Keratinocyte (primary cell): Measurements from ENCODE around the gene TEX13B.

ENCODE experiments used
- EZH2 ChIP-seq: IDR thresholded peaks from one replicate; pipeline ENCODE4 v1.6.1; 2012; ENCODE audit warnings: inconsistent platforms, mild to moderate bottlenecking, low read length, moderate library complexity
- TF ChIP-seq, protein P1 (sequence below), 3 experiments: IDR thresholded peaks in 1 of 3; conservative IDR thresholded peaks in 1 of 3; optimal IDR thresholded peaks in 1 of 3; 2 replicates in 2 of 3; 3 replicates in 1 of 3; pipeline versions ENCODE3 to v1.5.1; 2011; ENCODE audit warnings: low read length in 3 of 3, mild to moderate bottlenecking in 3 of 3, moderate library complexity in 2 of 3, control low read depth in 1 of 3, inconsistent platforms in 1 of 3; ENCODE audit not compliant: insufficient read depth in 2 of 3; ENCODE audit errors: extremely low read depth in 1 of 3

DNA sequence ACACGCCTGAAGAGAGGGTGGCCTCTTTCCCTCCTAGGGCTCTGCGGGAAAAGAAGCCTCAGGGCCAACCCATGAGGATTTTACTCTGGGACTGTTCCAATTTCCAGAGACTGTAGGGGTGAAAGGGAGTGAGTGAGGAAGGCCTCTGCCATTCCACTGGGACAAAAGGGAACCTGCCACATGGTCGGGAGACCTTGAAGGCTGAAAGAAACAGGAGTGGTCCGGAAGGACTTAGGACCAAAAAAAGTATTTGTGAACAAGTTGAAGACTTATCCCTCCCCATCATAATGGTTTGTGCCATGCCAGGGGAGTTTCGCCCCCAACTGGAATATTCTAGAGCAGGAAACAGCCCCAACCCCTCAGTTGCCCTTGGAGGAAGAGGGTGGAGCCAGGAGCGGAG is at the start of gene TEX13B:
- TF ChIP-seq, protein P1, sequence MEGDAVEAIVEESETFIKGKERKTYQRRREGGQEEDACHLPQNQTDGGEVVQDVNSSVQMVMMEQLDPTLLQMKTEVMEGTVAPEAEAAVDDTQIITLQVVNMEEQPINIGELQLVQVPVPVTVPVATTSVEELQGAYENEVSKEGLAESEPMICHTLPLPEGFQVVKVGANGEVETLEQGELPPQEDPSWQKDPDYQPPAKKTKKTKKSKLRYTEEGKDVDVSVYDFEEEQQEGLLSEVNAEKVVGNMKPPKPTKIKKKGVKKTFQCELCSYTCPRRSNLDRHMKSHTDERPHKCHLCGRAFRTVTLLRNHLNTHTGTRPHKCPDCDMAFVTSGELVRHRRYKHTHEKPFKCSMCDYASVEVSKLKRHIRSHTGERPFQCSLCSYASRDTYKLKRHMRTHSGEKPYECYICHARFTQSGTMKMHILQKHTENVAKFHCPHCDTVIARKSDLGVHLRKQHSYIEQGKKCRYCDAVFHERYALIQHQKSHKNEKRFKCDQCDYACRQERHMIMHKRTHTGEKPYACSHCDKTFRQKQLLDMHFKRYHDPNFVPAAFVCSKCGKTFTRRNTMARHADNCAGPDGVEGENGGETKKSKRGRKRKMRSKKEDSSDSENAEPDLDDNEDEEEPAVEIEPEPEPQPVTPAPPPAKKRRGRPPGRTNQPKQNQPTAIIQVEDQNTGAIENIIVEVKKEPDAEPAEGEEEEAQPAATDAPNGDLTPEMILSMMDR (optimal IDR thresholded peaks at IDR 0.05 in 1 of 3, IDR thresholded peaks at IDR 0.05 in 1 of 3, conservative IDR thresholded peaks at IDR 0.05 in 1 of 3; ENCODE audit: extremely low read depth in 1 of 3, insufficient read depth in 2 of 3, low read length in 3 of 3), result no peak
- no peak for TF ChIP-seq EZH2
